GM18861 (cell line): ENCODE measurements around the gene KIRREL3.
"Not testable (repeated sequence)": the region's sequence is repeated elsewhere in the genome, so short reads cannot be mapped to it uniquely, and the experiment has no call there.

Experiments
- ATAC-seq: cut with Tn5 transposase; IDR thresholded peaks from one replicate; pipeline ENCODE4 v1.9.1; 2021; ENCODE audit not compliant: unreplicated experiment

The KIRREL3 gene

DNA sequence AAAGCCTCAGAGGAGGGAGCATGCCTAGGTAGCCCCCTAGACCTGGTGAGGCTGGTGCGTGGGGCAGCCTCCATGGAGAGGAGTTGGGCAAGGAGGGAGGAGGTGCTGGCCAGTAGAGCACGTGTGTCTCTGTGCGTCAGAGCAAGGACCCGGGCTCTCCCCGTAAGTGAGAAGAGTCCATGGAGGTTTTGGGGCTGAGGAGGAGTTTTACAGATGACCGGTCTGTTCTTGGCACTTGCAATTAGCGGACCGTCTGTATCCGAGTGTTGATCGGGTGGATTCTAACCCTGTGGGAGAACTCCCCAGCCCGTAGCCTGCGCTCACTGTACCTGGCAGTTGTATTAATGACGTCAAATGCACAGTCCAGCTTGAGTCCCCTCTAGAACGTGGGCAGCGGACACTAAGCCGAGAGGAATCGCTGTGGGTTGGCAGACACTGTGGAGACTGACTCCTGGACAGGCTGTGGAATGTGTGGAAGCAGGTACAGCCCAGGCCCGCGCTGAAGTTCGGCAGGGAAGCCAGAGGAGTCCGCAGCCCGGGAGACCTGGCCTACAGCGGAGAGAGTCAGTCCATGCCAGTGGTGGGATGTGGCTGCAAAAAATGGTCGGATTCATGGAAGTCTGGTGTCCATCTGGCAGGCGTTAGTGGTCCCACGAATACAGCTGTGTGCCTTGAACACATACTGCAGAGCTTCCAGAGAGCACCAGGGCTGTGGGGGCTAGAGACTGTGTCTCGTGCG lies 625.8 kb downstream of the KIRREL3 start:
- not testable (repeated sequence) for ATAC-seq

- ATAC-seq = not testable (repeated sequence)
Measured at GRCh38 chr11:126373389-126374066, 627.0 kb downstream of the KIRREL3 start.
